H1 (cell line): ENCODE results near the gene LONP2. TPM values are rescaled to one million over a fixed set of nuclear protein-coding genes. Genes with fewer than 3 reads are reported as not detected.

ENCODE experiments used
- CTCF ChIA-PET: fragments of 300-600 bp; sonication (Branson Sonifier 250); formaldehyde crosslinking; loops from one replicate; lab custom pipeline; 2021; ENCODE audit not compliant: partially characterized antibody; lab: Charles Lee
- POLR2A ChIA-PET: fragments of 300-600 bp; sonication (Branson Sonifier 250); formaldehyde crosslinking; loops from one replicate; lab custom pipeline; 2021; ENCODE audit warnings: inconsistent platforms; ENCODE audit not compliant: partially characterized antibody; lab: Charles Lee
- DNase-seq, 2 experiments: peaks; one replicate each; pipeline versions ENCODE4 v3.0.0 to v3.0.0-alpha.2; 2010 to 2022; ENCODE audit warnings: low spot score in 2 of 2, low read depth in 1 of 2, mixed read lengths in 1 of 2
- FAIRE-seq: peaks from 2 replicates; lab custom pipeline; 2011; peaks lifted over from hg19 to GRCh38; lab: Jason Lieb, UNC
- H2AFZ ChIP-seq: 2 replicates; pipeline ENCODE4 v1.8.1; 2012; ENCODE audit warnings: low read length, inconsistent platforms
- H2AK5ac ChIP-seq: 2 replicates; pipeline ENCODE4 v1.6.1; 2013; ENCODE audit warnings: low read depth, low read length
- H2BK120ac ChIP-seq: replicated peaks from 2 replicates; pipeline ENCODE3; 2013; ENCODE audit warnings: low read depth, low read length, inconsistent platforms
- H2BK12ac ChIP-seq: 2 replicates; pipeline ENCODE4 v1.6.1; 2013; ENCODE audit warnings: low read depth, low read length
- H2BK15ac ChIP-seq: 2 replicates; pipeline ENCODE4 v1.6.1; 2013; ENCODE audit warnings: low read length
- H2BK20ac ChIP-seq: 2 replicates; pipeline ENCODE4 v1.6.1; 2013; ENCODE audit warnings: low read length
- H2BK5ac ChIP-seq: 2 replicates; pipeline ENCODE4 v1.6.1; 2013; ENCODE audit warnings: low read depth, low read length
- H3K14ac ChIP-seq: 2 replicates; pipeline ENCODE4 v1.6.1; 2013; ENCODE audit warnings: inconsistent platforms; ENCODE audit not compliant: insufficient read length
- H3K18ac ChIP-seq: 2 replicates; pipeline ENCODE4 v1.6.1; 2013; ENCODE audit warnings: low read length; ENCODE audit errors: extremely low read depth
- H3K23ac ChIP-seq: 2 replicates; pipeline ENCODE4 v1.6.1; 2013; ENCODE audit warnings: inconsistent platforms; ENCODE audit not compliant: insufficient read length
- H3K23me2 ChIP-seq: 2 replicates; pipeline ENCODE4 v1.6.1; 2013; ENCODE audit warnings: low read depth, low read length
- H3K27ac ChIP-seq: 2 replicates; pipeline ENCODE4 v1.6.1; 2011; ENCODE audit warnings: low read depth, low read length, inconsistent platforms
- H3K27me3 ChIP-seq, 4 experiments: replicated peaks in 1 of 4; 1 replicate in 1 of 4; 2 replicates in 3 of 4; pipeline versions ENCODE4 v1.6.1 to v1.8.1; 2011 to 2013; ENCODE audit warnings: low read length in 3 of 4, mild to moderate bottlenecking in 3 of 4, inconsistent platforms in 2 of 4, mixed read lengths in 2 of 4, moderate library complexity in 1 of 4; ENCODE audit not compliant: control insufficient read depth in 3 of 4, insufficient read depth in 3 of 4; ENCODE audit errors: extremely low read depth in 1 of 4
- H3K36me3 ChIP-seq, 4 experiments: 2 replicates each; pipeline versions ENCODE4 v1.6.1 to v1.8.1; 2011 to 2013; ENCODE audit warnings: mild to moderate bottlenecking in 4 of 4, low read length in 3 of 4, moderate library complexity in 2 of 4, control low read depth in 1 of 4, inconsistent platforms in 1 of 4; ENCODE audit not compliant: insufficient read depth in 4 of 4, control insufficient read depth in 2 of 4
- H3K4ac ChIP-seq: replicated peaks from 2 replicates; pipeline ENCODE3; 2013; ENCODE audit warnings: low read length, low read depth, mixed read lengths, inconsistent platforms; ENCODE audit not compliant: insufficient read length
- H3K4me1 ChIP-seq, 4 experiments: replicated peaks in 1 of 4; 1 replicate in 1 of 4; 2 replicates in 3 of 4; pipeline versions ENCODE4 v1.6.1 to v1.8.1; 2011 to 2013; ENCODE audit warnings: low read length in 3 of 4, inconsistent platforms in 2 of 4, mixed read lengths in 1 of 4; ENCODE audit not compliant: insufficient read depth in 4 of 4, control insufficient read depth in 3 of 4
- H3K4me2 ChIP-seq, 2 experiments: 2 replicates each; pipeline versions ENCODE4 v1.6.1 to v1.8.1; 2011 to 2013; ENCODE audit warnings: low read depth in 2 of 2, low read length in 2 of 2, control low read depth in 1 of 2, inconsistent platforms in 1 of 2, mild to moderate bottlenecking in 1 of 2; ENCODE audit not compliant: insufficient read depth in 1 of 2
- H3K4me3 ChIP-seq, 4 experiments: fragments of 200-600, 300-600 bp in 1 of 4; sonication (generic), shearing (Covaris generic), sonication (Bioruptor Twin) in 1 of 4; 2 replicates each; pipeline versions ENCODE4 v1.5.1 to v1.8.1; 2011 to 2016; ENCODE audit warnings: low read length in 4 of 4, low read depth in 3 of 4, control low read depth in 2 of 4, inconsistent platforms in 2 of 4, mild to moderate bottlenecking in 2 of 4, mixed read lengths in 1 of 4, moderate library complexity in 1 of 4; ENCODE audit not compliant: insufficient read depth in 2 of 4; ENCODE audit errors: extremely low read depth in 1 of 4
- H3K56ac ChIP-seq: replicated peaks from 2 replicates; pipeline ENCODE3; 2013; ENCODE audit warnings: low read depth, mild to moderate bottlenecking, mixed read lengths, low read length, inconsistent platforms; ENCODE audit not compliant: insufficient read length
- H3K79me1 ChIP-seq: 2 replicates; pipeline ENCODE4 v1.6.1; 2013; ENCODE audit warnings: low read depth, low read length, control low read depth
- H3K79me2 ChIP-seq, 2 experiments: 2 replicates each; pipeline versions ENCODE4 v1.6.1 to v1.8.1; 2012 to 2013; ENCODE audit warnings: low read length in 2 of 2, mild to moderate bottlenecking in 2 of 2, inconsistent platforms in 1 of 2; ENCODE audit not compliant: insufficient read depth in 2 of 2, control insufficient read depth in 1 of 2
- H3K9ac ChIP-seq, 4 experiments: replicated peaks in 1 of 4; 1 replicate in 1 of 4; 2 replicates in 3 of 4; pipeline versions ENCODE4 v1.6.1 to v1.8.1; 2011 to 2013; ENCODE audit warnings: low read depth in 3 of 4, low read length in 3 of 4, control low read depth in 2 of 4, mild to moderate bottlenecking in 2 of 4, moderate library complexity in 2 of 4, inconsistent platforms in 1 of 4; ENCODE audit errors: extremely low read depth in 1 of 4
- H3K9me3 ChIP-seq, 2 experiments: 2 replicates each; pipeline versions ENCODE4 v1.6.1 to v1.8.1; 2012 to 2013; ENCODE audit warnings: mild to moderate bottlenecking in 2 of 2, moderate library complexity in 2 of 2, control low read depth in 1 of 2, inconsistent platforms in 1 of 2, low read depth in 1 of 2, low read length in 1 of 2, mixed read lengths in 1 of 2; ENCODE audit not compliant: insufficient read depth in 2 of 2
- H4K20me1 ChIP-seq, 2 experiments: replicated peaks in 1 of 2; 2 replicates each; pipeline versions ENCODE3 to v1.8.1; 2011 to 2013; ENCODE audit warnings: inconsistent platforms in 2 of 2, low read length in 2 of 2, mild to moderate bottlenecking in 1 of 2; ENCODE audit not compliant: insufficient read depth in 2 of 2, control insufficient read depth in 1 of 2
- H4K5ac ChIP-seq: 2 replicates; pipeline ENCODE4 v1.6.1; 2013; ENCODE audit warnings: low read length, low read depth, mixed read lengths, inconsistent platforms; ENCODE audit not compliant: insufficient read length
- H4K8ac ChIP-seq: 2 replicates; pipeline ENCODE4 v1.8.0; 2013; ENCODE audit warnings: mild to moderate bottlenecking, moderate library complexity, low read length, inconsistent platforms; ENCODE audit not compliant: insufficient read depth; ENCODE audit errors: extremely low read depth
- H4K91ac ChIP-seq: replicated peaks from 2 replicates; pipeline ENCODE3; 2013; ENCODE audit warnings: low read length, mixed read lengths, inconsistent platforms; ENCODE audit not compliant: insufficient read length
- CHD2 ChIP-seq: IDR thresholded peaks from 2 replicates; pipeline ENCODE4 v1.6.1; 2012; ENCODE audit warnings: low read length, improper control_type of control experiment
- GABPA ChIP-seq: IDR thresholded peaks from 2 replicates; pipeline ENCODE4 v1.6.1; 2011; ENCODE audit warnings: mild to moderate bottlenecking, low read length, moderate library complexity, borderline replicate concordance; ENCODE audit not compliant: insufficient read depth
- WGBS, 2 experiments: shearing (Covaris generic) in 1 of 2; methylation state at CpG; one replicate each; pipeline versions ENCODE4 v1.1.6 to v1.1.7; 2013 to 2015; ENCODE audit warnings: low lambda C conversion rate in 2 of 2, mixed read lengths in 2 of 2, inconsistent platforms in 1 of 2, low coverage in 1 of 2, missing lambda C conversion rate in 1 of 2; ENCODE audit not compliant: insufficient replicate concordance in 2 of 2, insufficient coverage in 1 of 2, insufficient read length in 1 of 2; ENCODE audit errors: extremely low coverage in 1 of 2, missing lambda C conversion rate in 1 of 2; 5-methylcytosine and 5-hydroxymethylcytosine counted together
- polyA plus RNA-seq, 7 experiments: library from polyadenylated mRNA; depleted of rRNA in 3 of 7; stranded (reverse) in 5 of 7; unstranded in 2 of 7; fragments of >200 nt in 5 of 7; fragments of 200-250 nt in 2 of 7; gene quantifications; 1 replicate in 5 of 7; 2 replicates in 1 of 7; 4 replicates in 1 of 7; pipeline versions ENCODE4 v1.2.1 to v1.2.3, GENCODE V29; 2011 to 2013; ENCODE audit warnings: missing spikeins in 2 of 7, mixed read lengths in 2 of 7
- total RNA-seq: library from RNA; stranded (reverse); fragmentation: NEBNext Ultra II Directional; extraction: Animal tissue kit (Norgen Biotek cat#: 25700); gene quantifications from 2 replicates; pipeline ENCODE4 v1.2.1, GENCODE V29; 2021

The LONP2 gene
- total and polyA plus RNA-seq, 2 of the 8 experiments (the other 6 are each of a cell fraction or from before 2014, with no cell fraction given) = 8.1 to 23.1 TPM

DNA sequence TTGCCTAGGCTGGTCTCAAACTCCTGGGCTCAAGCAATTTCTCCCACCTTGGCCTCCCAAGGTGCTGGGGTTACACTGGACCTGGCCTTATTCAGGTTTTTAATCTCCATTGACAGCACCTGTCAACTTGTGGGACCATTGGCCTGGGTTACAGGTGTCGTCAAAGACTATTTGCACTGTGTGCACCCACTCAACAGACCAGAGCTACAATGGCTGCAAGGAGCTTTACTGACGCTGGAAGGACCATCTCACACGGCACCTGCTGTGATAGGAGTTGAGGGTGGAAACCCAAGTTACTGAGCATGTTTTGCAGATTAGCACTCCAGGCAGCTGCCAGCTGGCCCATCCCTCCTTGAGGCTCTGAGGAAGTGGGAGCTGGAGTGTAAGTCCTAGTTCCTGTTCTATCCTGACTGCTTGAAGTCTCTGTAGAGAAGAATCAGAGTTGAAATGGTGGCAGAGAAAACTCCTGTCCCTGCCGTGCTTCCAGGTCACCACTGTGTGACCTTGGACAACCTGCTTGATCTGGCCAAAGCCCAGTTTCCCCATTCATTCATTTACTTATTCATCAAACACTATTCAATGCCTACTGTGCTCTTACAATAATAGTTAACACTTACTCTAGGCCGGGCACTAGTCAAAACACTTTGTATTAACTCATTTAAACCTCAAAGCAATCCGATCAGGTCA is 42.4 kb upstream of the LONP2 start:
- H3K18ac ChIP-seq = no peak overlapping the region
- H3K27ac ChIP-seq = no peak overlapping the region
- no peak overlapping the region for H3K4me3 ChIP-seq
- no peak overlapping the region for H3K56ac ChIP-seq
- no peaks in the 10 kb centered on the region for H3K23me2 ChIP-seq
- H3K14ac ChIP-seq = no peak overlapping the region
- no peaks in the 10 kb centered on the region for H3K79me2 ChIP-seq
- no peaks in the 10 kb centered on the region for H3K79me1 ChIP-seq
- H2BK20ac ChIP-seq = no peak overlapping the region
- no peak overlapping the region for H2BK120ac ChIP-seq
- H3K9me3 ChIP-seq = no peaks in the 10 kb centered on the region
- H3K9ac ChIP-seq = no peak overlapping the region
- H3K27me3 ChIP-seq = no peaks in the 10 kb centered on the region
- WGBS, 2 experiments = 84% methylated on average over 6 of the region's 6 CpGs; no CpG with 5 or more reads in 1 of the 2 experiments
- 0 out of 2 replicates have a peak overlapping the region, but pooled peaks have one; percentile 15 for H2AFZ ChIP-seq
- DNase-seq (no peak), FAIRE-seq (no peak)
- CTCF ChIA-PET = no interaction called here
- no peak overlapping the region for H4K91ac ChIP-seq
- H4K8ac ChIP-seq = no peak overlapping the region; the same call in 1 of the 2 replicates
- no peak overlapping the region for H4K5ac ChIP-seq
- H4K20me1 ChIP-seq = no peaks in the 10 kb centered on the region
- no peak overlapping the region for H2AK5ac ChIP-seq
- no peak overlapping the region for H3K23ac ChIP-seq
- H3K36me3 ChIP-seq = no peaks in the 10 kb centered on the region
- H3K4me2 ChIP-seq = no peak overlapping the region
- H2BK12ac ChIP-seq = no peak overlapping the region
- no peak overlapping the region for H3K4ac ChIP-seq
- H2BK5ac ChIP-seq = no peak overlapping the region
- POLR2A ChIA-PET = no interaction called here
- H2BK15ac ChIP-seq = no peak overlapping the region
- H3K4me1 ChIP-seq = no peaks in the 10 kb centered on the region
- TF ChIP-seq CHD2 (no peak), GABPA (no peak)
